ENCODE measurements around the gene KANSL1.

Gene KANSL1

DNA sequence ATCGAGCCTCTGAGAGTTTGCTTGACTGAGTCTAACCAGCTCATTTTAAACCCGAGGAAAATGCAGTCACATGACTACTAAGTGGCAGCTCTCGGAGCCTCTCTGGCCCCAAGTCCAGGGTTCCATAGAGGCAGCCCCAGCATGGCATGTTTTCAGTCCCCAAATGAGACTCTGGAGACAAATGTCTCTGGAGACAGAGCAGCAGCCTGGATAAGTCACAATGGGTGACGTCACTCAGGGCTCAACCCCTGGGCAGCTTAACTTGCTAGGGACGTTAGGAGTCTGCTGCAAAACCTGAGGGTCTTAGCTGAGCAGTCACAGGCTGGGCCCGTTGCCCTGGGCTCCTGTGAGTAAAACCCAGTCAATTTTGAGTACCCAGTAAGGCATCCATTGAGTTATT is 201.1 kb downstream of the KANSL1 start:
- no peak for TF ChIP-seq CTCF (IDR thresholded peaks at IDR 0.05; ENCODE audit: extremely low read depth, missing control alignments)
- no peak for DNase-seq (ENCODE audit: low spot score)

- DNase-seq (ENCODE audit: low spot score) = no peak
- TF ChIP-seq CTCF (IDR thresholded peaks at IDR 0.05; ENCODE audit: extremely low read depth, missing control alignments) = no peak
Measured at GRCh38 chr17:45991341-45991740, 201.9 kb downstream of the KANSL1 start.

- no peak for DNase-seq (ENCODE audit: low spot score)
- no peak for TF ChIP-seq CTCF (IDR thresholded peaks at IDR 0.05; ENCODE audit: extremely low read depth, missing control alignments)
Measured at GRCh38 chr17:45990886-45991285, 202.3 kb downstream of the KANSL1 start.

DNA sequence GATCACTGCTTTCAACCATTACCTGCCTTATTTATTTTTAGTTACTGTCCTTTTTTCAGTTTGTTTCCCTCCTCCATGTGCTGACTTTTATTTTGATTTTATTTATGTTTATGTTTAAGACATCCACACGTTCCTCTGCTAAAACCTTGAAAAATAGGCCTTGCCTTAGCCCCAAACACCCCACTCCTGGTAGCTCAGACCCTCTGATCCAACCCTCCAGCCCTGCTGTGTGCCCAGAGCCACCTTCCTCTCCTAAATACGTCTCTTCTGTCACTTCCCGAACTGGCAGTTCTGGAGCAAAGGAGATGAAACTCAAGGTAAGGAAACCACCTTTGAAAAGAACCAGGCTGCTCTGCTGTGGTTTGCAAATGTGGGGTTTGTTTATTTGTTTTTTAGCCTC is 203.5 kb downstream of the KANSL1 start:
- TF ChIP-seq CTCF (IDR thresholded peaks at IDR 0.05; ENCODE audit: extremely low read depth, missing control alignments) = no peak
- DNase-seq (ENCODE audit: low spot score) = no peak

- TF ChIP-seq CTCF (IDR thresholded peaks at IDR 0.05; ENCODE audit: extremely low read depth, missing control alignments) = no peak
- DNase-seq (ENCODE audit: low spot score) = no peak
Measured at GRCh38 chr17:45987706-45988105, 205.5 kb downstream of the KANSL1 start.

GRCh38 chr17:45986056-45986455 is 207.2 kb downstream of the KANSL1 start:
- no peak for TF ChIP-seq CTCF (IDR thresholded peaks at IDR 0.05; ENCODE audit: extremely low read depth, missing control alignments)
- no peak for DNase-seq (ENCODE audit: low spot score)

- TF ChIP-seq CTCF (IDR thresholded peaks at IDR 0.05; ENCODE audit: extremely low read depth, missing control alignments) = no peak
- no peak for DNase-seq (ENCODE audit: low spot score)
Measured at GRCh38 chr17:45985447-45985846, 207.8 kb downstream of the KANSL1 start.

Measured in GM20000 (cell line).